Adrenal gland (tissue), 12 donors: ENCODE data around the gene RASIP1. TPM values are rescaled to one million over a fixed set of nuclear protein-coding genes. Genes with fewer than 3 reads are reported as not detected.
"Not testable (repeated sequence)": the region's sequence is repeated elsewhere in the genome, so short reads cannot be mapped to it uniquely, and the experiment has no call there.

Source experiments
- DNase-seq, 7 donors: peaks; one replicate each; pipeline ENCODE4 v3.0.0-alpha.2; 2019 to 2020
- H3K27ac ChIP-seq, 5 donors: fragments of 200-600 bp; sonication (generic) in 4 of 5; 1 replicate in 3 of 5; 2 replicates in 2 of 5; pipeline versions ENCODE4 v1.5.1 to v1.8.0; 2016 to 2020; ENCODE audit warnings: mild to moderate bottlenecking in 1 of 5
- H3K27me3 ChIP-seq: fragments of 200-600 bp; 2 replicates; pipeline ENCODE4 v1.8.0; 2021
- H3K36me3 ChIP-seq, 2 donors: fragments of 200-600 bp; replicated peaks in 1 of 2; 1 replicate in 1 of 2; 2 replicates in 1 of 2; pipeline versions ENCODE4 v1.5.1 to v1.8.0; 2018 to 2022
- H3K4me1 ChIP-seq, 2 donors: fragments of 200-600 bp; replicated peaks in 1 of 2; 1 replicate in 1 of 2; 2 replicates in 1 of 2; pipeline versions ENCODE4 v1.5.1 to v1.8.0; 2018 to 2021
- H3K4me3 ChIP-seq, 4 donors: fragments of 200-600 bp; sonication (generic) in 3 of 4; one replicate each; pipeline ENCODE4 v1.5.1; 2016 to 2018
- H3K9me3 ChIP-seq, 3 donors: fragments of 200-600 bp; sonication (generic) in 1 of 3; replicated peaks in 1 of 3; 1 replicate in 2 of 3; 2 replicates in 1 of 3; pipeline versions ENCODE4 v1.5.1 to v1.8.0; 2016 to 2021
- POLR2A ChIP-seq, 2 donors: fragments of 450-650 bp; IDR thresholded peaks; one replicate each; pipeline ENCODE4 v1.6.1; 2017; ENCODE audit warnings: antibody characterized with exemption in 2 of 2, mild to moderate bottlenecking in 2 of 2, moderate library complexity in 1 of 2
- WGBS, 4 donors: extraction: QIAGEN DNeasy Blood & Tissue Kit in 2 of 4; methylation state at CpG; one replicate each; pipeline versions ENCODE4 v1.1.5 to v1.1.7; 2013 to 2017; 5-methylcytosine and 5-hydroxymethylcytosine counted together
- intact Hi-C, 2 donors: fragments of 100-400 bp; cut with DNase I; formaldehyde crosslinking; loops; one replicate each; pipeline versions ENCODE4 v1.14.1 to v1.15.0; 2022 to 2023
- polyA plus RNA-seq, 3 donors: library from polyadenylated mRNA; stranded (reverse); fragments of 200-250 nt in 2 of 3; fragments of 350-450 nt in 1 of 3; fragmentation: Illumina TruSeq in 1 of 3; extraction: RNeasy Lipid Tissue Mini Kit (QIAGEN cat#74804) in 1 of 3; gene quantifications; one replicate each; pipeline ENCODE4 v1.2.3, GENCODE V29; 2013 to 2014
- total RNA-seq, 9 donors: library from RNA; depleted of rRNA in 4 of 9; stranded (reverse); fragments of >200 nt in 4 of 9; fragments of 120-200 nt in 1 of 9; fragmentation: NEBNext Ultra II Directional in 1 of 9; extraction: Animal tissue kit (Norgen Biotek cat#: 25700) in 1 of 9; gene quantifications; one replicate each; pipeline versions ENCODE4 v1.1.0 to v1.2.4, GENCODE V29; 2013 to 2023
- TF ChIP-seq, protein P1 (sequence below), 6 experiments: fragments of 450-650 bp in 4 of 6; fragments of 200-600 bp in 2 of 6; sonication (generic) in 1 of 6; IDR thresholded peaks; 1 replicate in 5 of 6; 2 replicates in 1 of 6; pipeline versions ENCODE4 v1.5.1 to v1.8.0; 2016 to 2021; ENCODE audit warnings: antibody characterized with exemption in 6 of 6, mild to moderate bottlenecking in 2 of 6, moderate library complexity in 1 of 6
- donor health status: healthy with polysubstance abuse.
- donor health status: Bipolar disorder and iron deficiency.
- donor health status: DM: yes; HTN: yes; CAD: no.
- donor health status: DM: no; HTN: no; CAD: no.
- donor health status: DM: no; HTN: no; CAD: no.
- donor health status: DM: yes; HTN: yes; CAD: no.

RASIP1 gene
- total and polyA plus RNA-seq, 12 donors: 5.1 to 38.9 (median 16.7) TPM

DNA sequence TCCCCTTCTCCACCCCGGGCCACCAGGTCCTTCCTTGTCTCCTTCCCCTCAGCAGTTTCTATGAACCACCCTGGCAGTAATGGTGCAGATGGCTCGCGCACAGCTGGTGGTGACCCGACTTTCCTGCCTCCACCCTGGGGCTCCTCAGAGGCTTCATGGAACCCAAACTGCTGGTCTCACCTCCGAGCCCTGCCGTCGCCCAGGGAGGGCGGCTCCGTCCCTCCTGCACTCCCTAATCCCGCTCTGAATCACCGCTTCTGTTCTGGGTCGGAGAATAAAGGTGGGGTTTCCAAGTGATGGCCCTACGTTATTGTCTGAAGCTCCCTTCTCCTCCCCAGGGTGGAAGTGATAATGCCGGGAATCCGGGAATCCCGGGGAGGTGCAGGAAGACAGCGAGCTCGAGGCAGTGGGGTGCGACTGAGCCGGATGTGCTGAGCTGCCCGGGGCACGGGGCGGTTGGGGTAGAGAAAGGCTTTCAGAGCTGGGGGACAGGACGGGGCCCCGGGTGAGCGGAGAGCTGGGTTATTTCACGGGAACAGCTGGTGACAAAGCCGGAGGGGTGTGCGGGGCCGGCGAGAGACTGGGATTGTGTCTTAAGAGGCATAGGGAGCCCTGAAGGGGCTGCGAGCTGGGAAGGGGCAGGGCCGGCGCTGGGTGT lies 43.9 kb downstream of the RASIP1 start:
- Histone ChIP-seq H3K27me3 (no peaks in the 10 kb centered on the region), H3K27ac (peak overlapping the region in 1 of 5 donors; percentile 6), H3K4me3 (peak overlapping the region in 1 of 4 donors; percentile 35), H3K4me1 (no peaks in the 10 kb centered on the region), H3K36me3 (no peaks in the 10 kb centered on the region), H3K9me3 (no peaks in the 10 kb centered on the region)
- DNase-seq: no peak
- no peak for TF ChIP-seq POLR2A (IDR thresholded peaks at IDR 0.05)
- intact Hi-C loops: no loop called here
- WGBS, 4 donors: 15 to 31% (median 22%) methylated on average over 25 to 34 of the region's 34 CpGs

DNA sequence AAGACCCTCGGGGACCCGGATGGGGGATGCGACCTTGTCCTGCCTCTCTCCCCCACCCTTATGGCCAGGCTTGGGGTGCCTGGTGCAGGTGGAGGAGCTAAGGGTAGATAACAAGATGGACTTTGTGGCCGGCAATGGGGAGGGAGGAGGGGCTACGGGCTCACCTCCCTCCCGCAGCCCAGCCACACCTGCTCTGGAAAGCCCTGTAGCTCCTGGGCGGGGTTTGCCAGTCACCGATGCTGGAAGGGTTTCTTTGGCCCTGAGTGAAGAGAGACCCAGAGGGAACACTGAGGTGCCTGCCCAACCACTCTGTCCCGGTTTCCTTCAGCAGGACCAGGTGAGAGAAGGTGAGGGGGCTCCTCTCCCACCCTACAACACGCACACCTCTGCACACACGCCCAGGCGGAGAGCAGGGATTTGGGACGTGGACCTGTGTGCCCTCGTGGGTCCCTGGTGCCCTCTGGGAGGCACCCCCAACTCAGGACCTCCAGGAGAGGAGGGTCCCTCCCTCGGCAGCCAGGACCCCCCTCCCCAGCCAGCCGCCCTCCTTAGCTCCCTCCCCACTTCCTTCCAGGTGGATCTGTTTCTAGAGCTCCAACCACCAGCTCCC lies 44.6 kb downstream of the RASIP1 start, which contains the start of gene FUT2:
Gene FUT2 (plus strand): TSS at position 229 of the 610 bp plus-strand sequence. CDS start 6,986 bp downstream, outside the sequence.
- Histone ChIP-seq H3K9me3 (no peaks in the 10 kb centered on the region), H3K4me3 (peak within 1 kb of the TSS in 1 of 4 donors; percentile 35), H3K27me3 (no peaks in the 10 kb centered on the region), H3K4me1 (no peaks in the 10 kb centered on the region), H3K27ac (peak within 1 kb of the TSS in 1 of 5 donors; percentile 6), H3K36me3 (no peaks in the 10 kb centered on the region)
- TF ChIP-seq, protein P1, sequence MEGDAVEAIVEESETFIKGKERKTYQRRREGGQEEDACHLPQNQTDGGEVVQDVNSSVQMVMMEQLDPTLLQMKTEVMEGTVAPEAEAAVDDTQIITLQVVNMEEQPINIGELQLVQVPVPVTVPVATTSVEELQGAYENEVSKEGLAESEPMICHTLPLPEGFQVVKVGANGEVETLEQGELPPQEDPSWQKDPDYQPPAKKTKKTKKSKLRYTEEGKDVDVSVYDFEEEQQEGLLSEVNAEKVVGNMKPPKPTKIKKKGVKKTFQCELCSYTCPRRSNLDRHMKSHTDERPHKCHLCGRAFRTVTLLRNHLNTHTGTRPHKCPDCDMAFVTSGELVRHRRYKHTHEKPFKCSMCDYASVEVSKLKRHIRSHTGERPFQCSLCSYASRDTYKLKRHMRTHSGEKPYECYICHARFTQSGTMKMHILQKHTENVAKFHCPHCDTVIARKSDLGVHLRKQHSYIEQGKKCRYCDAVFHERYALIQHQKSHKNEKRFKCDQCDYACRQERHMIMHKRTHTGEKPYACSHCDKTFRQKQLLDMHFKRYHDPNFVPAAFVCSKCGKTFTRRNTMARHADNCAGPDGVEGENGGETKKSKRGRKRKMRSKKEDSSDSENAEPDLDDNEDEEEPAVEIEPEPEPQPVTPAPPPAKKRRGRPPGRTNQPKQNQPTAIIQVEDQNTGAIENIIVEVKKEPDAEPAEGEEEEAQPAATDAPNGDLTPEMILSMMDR (IDR thresholded peaks at IDR 0.05): no peak
- no peak for TF ChIP-seq POLR2A (IDR thresholded peaks at IDR 0.05)
- intact Hi-C loops: no loop called here
- no peak for DNase-seq
- 45 to 53% (median 46%) methylated on average over 5 to 16 of the region's 16 CpGs for WGBS, 4 donors

DNA sequence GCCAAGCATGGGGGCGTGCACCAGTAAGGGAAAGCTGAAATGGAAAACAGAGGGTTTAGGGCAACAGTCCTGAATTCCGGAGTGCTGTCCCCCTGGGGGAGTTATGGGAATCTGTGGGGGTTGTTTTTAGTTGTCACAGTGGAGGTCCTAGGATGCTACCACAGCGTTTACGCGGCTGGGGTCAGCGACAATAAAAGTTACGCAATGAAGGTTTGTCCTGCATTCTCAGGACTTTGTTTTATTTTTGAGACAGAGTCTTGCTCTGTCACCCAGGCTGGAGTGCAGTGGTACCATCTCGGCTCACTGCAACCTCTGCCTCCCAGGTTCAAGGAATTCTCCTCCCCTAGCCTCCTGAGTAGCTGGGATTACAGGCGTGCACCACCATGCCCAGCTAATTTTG lies 46.8 kb downstream of the RASIP1 start:
- H3K27ac ChIP-seq, H3K4me3 ChIP-seq, H3K9me3 ChIP-seq, H3K4me1 ChIP-seq, H3K27me3 ChIP-seq, intact Hi-C loops, DNase-seq, H3K36me3 ChIP-seq: not testable (repeated sequence)
- WGBS, 4 donors: 88 to 94% (median 92%) methylated on average over 9 of the region's 9 CpGs

DNA sequence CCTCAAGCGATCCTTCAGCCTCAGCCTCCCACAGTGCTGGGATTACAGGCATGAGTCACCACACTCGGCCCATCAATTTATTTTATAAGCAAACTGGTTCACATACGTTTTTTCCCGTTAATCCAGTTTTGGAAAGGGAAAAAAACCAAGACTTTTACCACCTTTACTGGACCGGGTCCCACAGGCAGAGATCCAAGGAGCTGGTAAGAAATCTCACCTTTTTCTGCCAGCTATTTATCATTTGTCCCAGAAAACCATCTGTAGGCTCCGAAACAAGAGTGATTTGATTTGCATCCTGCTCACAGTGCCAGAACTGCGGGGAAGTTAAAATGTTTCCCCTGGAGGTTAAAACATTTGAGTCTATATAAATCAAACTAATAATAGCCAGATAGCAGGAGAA lies 51.0 kb downstream of the RASIP1 start:
- Histone ChIP-seq H3K4me1 (no peaks in the 10 kb centered on the region), H3K4me3 (no peak overlapping the region), H3K9me3 (no peaks in the 10 kb centered on the region), H3K36me3 (no peaks in the 10 kb centered on the region), H3K27ac (no peak overlapping the region), H3K27me3 (no peaks in the 10 kb centered on the region)
- 51 to 62% (median 58%) methylated on average over 7 of the region's 7 CpGs for WGBS, 4 donors
- intact Hi-C loops: no loop called here
- DNase-seq: no peak
- TF ChIP-seq, protein P1 (IDR thresholded peaks at IDR 0.05): no peak
- no peak for TF ChIP-seq POLR2A (IDR thresholded peaks at IDR 0.05)

DNA sequence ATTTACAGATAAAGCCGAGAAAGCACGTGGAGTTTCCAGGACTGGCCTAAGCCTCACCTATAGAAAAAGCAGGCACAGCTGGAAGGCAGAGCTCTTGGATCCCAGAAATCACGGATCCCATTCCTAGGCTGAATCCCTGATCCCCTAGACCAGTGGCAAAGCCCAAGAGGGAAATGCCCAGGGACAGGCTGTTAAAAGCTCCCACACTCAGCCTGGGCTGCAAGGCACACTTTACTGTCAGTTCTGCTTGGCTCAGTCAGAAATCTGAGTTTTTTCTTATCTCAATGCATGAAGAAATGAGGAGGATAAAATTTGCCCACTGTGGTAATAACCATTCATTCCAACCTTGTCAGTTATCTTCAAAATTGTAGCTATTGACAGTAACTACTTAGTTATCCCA lies 52.6 kb downstream of the RASIP1 start:
- 91 to 96% (median 94%) methylated on average over 2 to 3 of the region's 3 CpGs for WGBS, 4 donors
- Histone ChIP-seq H3K27me3 (no peaks in the 10 kb centered on the region), H3K9me3 (no peaks in the 10 kb centered on the region), H3K4me3 (no peak overlapping the region), H3K27ac (no peak overlapping the region), H3K4me1 (no peaks in the 10 kb centered on the region), H3K36me3 (no peaks in the 10 kb centered on the region)
- TF ChIP-seq, protein P1 (IDR thresholded peaks at IDR 0.05): no peak
- TF ChIP-seq POLR2A (IDR thresholded peaks at IDR 0.05): no peak
- no peak for DNase-seq
- intact Hi-C loops: no loop called here

DNA sequence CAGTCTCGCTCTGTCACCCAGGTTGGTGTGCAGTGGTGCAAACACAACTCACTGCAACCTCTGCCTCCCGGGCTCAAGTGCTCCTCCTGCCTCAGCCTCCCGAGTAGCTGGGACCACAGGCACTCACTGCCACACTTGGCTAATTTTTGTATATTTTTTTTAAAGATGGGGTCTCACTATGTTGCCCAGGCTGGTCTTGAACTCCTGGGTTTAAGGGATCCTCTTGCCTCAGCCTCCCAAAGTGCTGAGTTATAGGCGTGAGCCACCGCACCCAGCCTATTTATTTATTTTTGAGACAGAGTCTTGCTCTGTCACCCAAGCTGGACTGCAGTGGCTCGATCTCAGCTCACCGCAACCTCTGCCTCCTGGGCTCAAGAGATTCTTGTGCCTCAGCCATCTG lies 53.8 kb downstream of the RASIP1 start:
- H3K4me1 ChIP-seq, intact Hi-C loops, H3K27ac ChIP-seq, H3K36me3 ChIP-seq, H3K4me3 ChIP-seq, DNase-seq, H3K9me3 ChIP-seq, H3K27me3 ChIP-seq: not testable (repeated sequence)
- 91 to 97% (median 96%) methylated on average over 6 to 7 of the region's 7 CpGs for WGBS, 4 donors
